COLO668 (cell line): ENCODE measurements around the gene CENPP.
"Not testable (repeated sequence)": the region's sequence is repeated elsewhere in the genome, so short reads cannot be mapped to it uniquely, and the experiment has no call there.

ENCODE experiments used
- DNase-seq: peaks from one replicate; lab custom pipeline; 2025; ENCODE audit not compliant: unreplicated experiment; lab: John Stamatoyannopoulos, UW

Gene CENPP

GRCh38 chr9:92589923-92590322 lies 264.2 kb downstream of the CENPP start:
- DNase-seq, result no peak

- DNase-seq, result no peak
Observed at GRCh38 chr9:92590377-92590776, 264.6 kb downstream of the CENPP start.

GRCh38 chr9:92592537-92592936 lies 266.8 kb downstream of the CENPP start:
- no peak for DNase-seq

GRCh38 chr9:92592946-92593861 lies 267.5 kb downstream of the CENPP start:
- DNase-seq, result no peak

GRCh38 chr9:92595075-92595474 lies 269.3 kb downstream of the CENPP start:
- not testable (repeated sequence) for DNase-seq

- DNase-seq, result no peak
Observed at GRCh38 chr9:92595930-92596329, 270.2 kb downstream of the CENPP start.

- DNase-seq, result no peak
Observed at GRCh38 chr9:92598382-92598781, 272.6 kb downstream of the CENPP start.

GRCh38 chr9:92599938-92600461 lies 274.2 kb downstream of the CENPP start:
- no peak for DNase-seq

GRCh38 chr9:92600462-92601261 lies 274.9 kb downstream of the CENPP start:
- no peak for DNase-seq

GRCh38 chr9:92601451-92601850 lies 275.7 kb downstream of the CENPP start:
- DNase-seq, result no peak

GRCh38 chr9:92602413-92602812 lies 276.7 kb downstream of the CENPP start:
- DNase-seq, result no peak

GRCh38 chr9:92603100-92603499 lies 277.3 kb downstream of the CENPP start:
- DNase-seq, result no peak

GRCh38 chr9:92603990-92604389 lies 278.2 kb downstream of the CENPP start:
- no peak for DNase-seq

GRCh38 chr9:92605224-92605623 lies 279.5 kb downstream of the CENPP start:
- no peak for DNase-seq

- no peak for DNase-seq
Observed at GRCh38 chr9:92607088-92607487, 281.3 kb downstream of the CENPP start.

GRCh38 chr9:92607773-92608172 lies 282.0 kb downstream of the CENPP start:
- peak; percentile 46 for DNase-seq

- no peak for DNase-seq
Observed at GRCh38 chr9:92608241-92608908, 282.6 kb downstream of the CENPP start.

- peak; percentile 79 for DNase-seq
Observed at GRCh38 chr9:92608909-92609445, 283.2 kb downstream of the CENPP start.

GRCh38 chr9:92610470-92611420 lies 285.0 kb downstream of the CENPP start:
- no peak for DNase-seq
